WERI-Rb-1 (cell line): Measurements from ENCODE around the gene TFAP2C.

Experiments
- DNase-seq: peaks from one replicate; pipeline ENCODE4 v3.0.0-alpha.2; 2020
- H3K27ac ChIP-seq: fragments of 250-450 bp; sonication (Bioruptor Pico); 2 replicates; pipeline ENCODE4 v1.5.1; 2020; ENCODE audit warnings: mild to moderate bottlenecking, moderate library complexity
- H3K27me3 ChIP-seq: fragments of 250-450 bp; sonication (Bioruptor Pico); 2 replicates; pipeline ENCODE4 v1.5.1; 2021; ENCODE audit warnings: mild to moderate bottlenecking, low read depth, moderate library complexity; ENCODE audit not compliant: insufficient read depth, severe bottlenecking
- H3K36me3 ChIP-seq: fragments of 250-450 bp; sonication (Bioruptor Pico); 2 replicates; pipeline ENCODE4 v1.5.1; 2020; ENCODE audit warnings: mild to moderate bottlenecking, moderate library complexity
- H3K4me3 ChIP-seq: 2 replicates; pipeline ENCODE4 v1.5.1; 2011; ENCODE audit warnings: low read depth, mild to moderate bottlenecking, control low read depth, low read length
- H3K9me3 ChIP-seq: fragments of 250-450 bp; sonication (Bioruptor Pico); 2 replicates; pipeline ENCODE4 v1.5.1; 2021; ENCODE audit warnings: mild to moderate bottlenecking, moderate library complexity; ENCODE audit not compliant: severe bottlenecking
- CTCF ChIP-seq: IDR thresholded peaks from 2 replicates; pipeline ENCODE4 v1.5.1; 2011; ENCODE audit warnings: low read depth, mild to moderate bottlenecking, control low read depth, inconsistent platforms, low read length

TFAP2C gene

DNA sequence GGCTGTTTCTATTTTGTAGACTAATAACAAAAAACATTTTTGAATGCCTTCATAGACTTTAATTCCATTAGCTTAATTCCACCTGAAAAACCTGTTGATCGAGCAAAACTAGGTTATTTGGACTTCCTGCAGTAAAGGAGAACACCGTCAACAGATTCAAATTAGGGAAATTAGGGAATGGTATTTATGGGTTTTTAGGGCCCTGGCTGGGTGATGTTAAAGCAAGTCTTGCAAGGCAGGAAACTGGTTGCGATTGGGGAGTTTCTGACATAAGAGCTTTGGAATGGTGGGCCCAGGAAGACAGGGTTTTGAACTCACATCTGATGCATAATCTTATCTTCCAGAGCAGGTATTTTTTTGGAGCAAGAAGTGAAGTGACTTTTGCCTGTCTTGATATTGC is 40.1 kb upstream of the TFAP2C start:
- no peak overlapping the region for H3K4me3 ChIP-seq
- no peak for TF ChIP-seq CTCF
- DNase-seq, result no peak
- H3K9me3 ChIP-seq, result no peaks in the 10 kb centered on the region
- no peaks in the 10 kb centered on the region for H3K36me3 ChIP-seq
- peaks cover 17% of the 10 kb centered on the region for H3K27me3 ChIP-seq
- H3K27ac ChIP-seq, result no peak overlapping the region

GRCh38 chr20:56589633-56590032 is 39.5 kb upstream of the TFAP2C start:
- Histone ChIP-seq H3K4me3 (no peak overlapping the region), H3K27ac (no peak overlapping the region), H3K9me3 (no peaks in the 10 kb centered on the region), H3K27me3 (peaks cover 17% of the 10 kb centered on the region), H3K36me3 (no peaks in the 10 kb centered on the region)
- TF ChIP-seq CTCF, result no peak
- DNase-seq, result no peak

DNA sequence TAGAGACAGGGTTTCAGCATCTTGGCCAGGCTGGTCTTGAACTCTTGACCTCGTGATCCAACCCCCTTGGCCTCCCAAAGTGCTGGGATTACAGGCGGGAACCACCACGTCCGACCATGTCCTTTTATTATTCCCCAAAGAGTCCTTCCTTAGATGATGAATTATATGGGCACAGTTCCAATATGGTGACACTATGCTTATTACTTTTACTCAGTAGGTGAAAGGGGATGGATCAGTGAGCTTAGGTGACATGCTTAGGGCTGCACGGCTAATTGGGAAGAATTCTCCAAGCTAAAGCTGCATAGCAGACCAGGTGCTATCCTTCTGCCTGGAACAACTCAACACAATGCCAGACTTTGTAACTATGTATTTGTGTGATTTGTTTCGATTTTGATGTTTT is 38.2 kb upstream of the TFAP2C start:
- Histone ChIP-seq H3K9me3 (no peaks in the 10 kb centered on the region), H3K36me3 (no peaks in the 10 kb centered on the region), H3K27ac (no peak overlapping the region), H3K27me3 (peaks cover 22% of the 10 kb centered on the region), H3K4me3 (no peak overlapping the region)
- DNase-seq, result no peak
- no peak for TF ChIP-seq CTCF

- Histone ChIP-seq H3K27ac (no peak overlapping the region), H3K27me3 (peaks cover 25% of the 10 kb centered on the region), H3K4me3 (no peak overlapping the region), H3K9me3 (no peaks in the 10 kb centered on the region), H3K36me3 (no peaks in the 10 kb centered on the region)
- no peak for DNase-seq
- no peak for TF ChIP-seq CTCF
Observed at GRCh38 chr20:56592211-56592610, 36.9 kb upstream of the TFAP2C start.

DNA sequence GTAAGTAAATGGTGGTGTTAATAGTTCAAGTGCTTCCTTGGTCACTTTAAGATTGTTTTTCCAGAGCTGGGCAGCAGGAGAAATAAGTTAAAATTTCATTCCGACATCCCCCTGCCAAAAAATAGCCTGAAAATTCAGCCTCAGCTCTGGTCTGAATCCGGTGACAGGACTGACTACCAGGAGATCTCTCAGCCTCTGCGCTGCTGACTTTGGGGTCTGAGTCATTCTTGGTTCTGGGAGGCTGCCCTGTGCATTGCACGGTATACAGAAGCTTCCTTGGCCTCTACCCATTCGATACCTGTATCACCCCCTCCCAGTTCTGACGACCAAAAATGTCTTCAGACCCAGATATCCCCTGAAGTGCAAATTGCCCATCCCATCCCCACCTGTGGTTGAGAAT is 36.3 kb upstream of the TFAP2C start:
- Histone ChIP-seq H3K27me3 (peaks cover 31% of the 10 kb centered on the region), H3K36me3 (no peaks in the 10 kb centered on the region), H3K27ac (no peak overlapping the region), H3K4me3 (no peak overlapping the region), H3K9me3 (no peaks in the 10 kb centered on the region)
- TF ChIP-seq CTCF, result no peak
- no peak for DNase-seq

GRCh38 chr20:56595746-56596475 is 33.2 kb upstream of the TFAP2C start:
- peaks cover 41% of the 10 kb centered on the region for H3K27me3 ChIP-seq
- H3K4me3 ChIP-seq, result no peak overlapping the region
- no peaks in the 10 kb centered on the region for H3K9me3 ChIP-seq
- TF ChIP-seq CTCF, result no peak
- no peak overlapping the region for H3K27ac ChIP-seq
- DNase-seq, result no peak
- H3K36me3 ChIP-seq, result no peaks in the 10 kb centered on the region
